Osteoblast (primary cell): ENCODE results near the gene CSRNP2. TPM values are rescaled to one million over a fixed set of nuclear protein-coding genes. Genes with fewer than 3 reads are reported as not detected.
"Not testable (repeated sequence)": the region's sequence is repeated elsewhere in the genome, so short reads cannot be mapped to it uniquely, and the experiment has no call there.

Source experiments
- DNase-seq: peaks from one replicate; pipeline ENCODE4 v3.0.0; 2011; ENCODE audit warnings: low spot score, mixed read lengths; ENCODE audit not compliant: insufficient read length; ENCODE audit errors: missing footprints
- H2AFZ ChIP-seq: 2 replicates; pipeline ENCODE4 v1.6.0; 2011; ENCODE audit warnings: mild to moderate bottlenecking, low read length
- H3K27ac ChIP-seq: 2 replicates; pipeline ENCODE4 v1.5.1; 2011; ENCODE audit warnings: mild to moderate bottlenecking, low read depth, low read length, moderate library complexity
- H3K27me3 ChIP-seq: 2 replicates; pipeline ENCODE4 v1.6.0; 2012; ENCODE audit warnings: mild to moderate bottlenecking, control low read depth, inconsistent platforms, low read length, moderate library complexity; ENCODE audit not compliant: insufficient read depth
- H3K36me3 ChIP-seq: 2 replicates; pipeline ENCODE4 v1.5.1; 2011; ENCODE audit warnings: mild to moderate bottlenecking, low read length, control low read depth, moderate library complexity; ENCODE audit not compliant: insufficient read depth
- H3K4me1 ChIP-seq: 2 replicates; pipeline ENCODE4 v1.5.1; 2011; ENCODE audit warnings: mild to moderate bottlenecking, low read length, control low read depth, moderate library complexity; ENCODE audit not compliant: insufficient read depth
- H3K4me2 ChIP-seq: 2 replicates; pipeline ENCODE4 v1.6.0; 2011; ENCODE audit warnings: mild to moderate bottlenecking, low read length; ENCODE audit not compliant: insufficient read depth
- H3K4me3 ChIP-seq: fragments of 200-600 bp; sonication (generic); 3 replicates; pipeline ENCODE4 v1.5.1; 2012; ENCODE audit warnings: mild to moderate bottlenecking, low read length, inconsistent platforms; ENCODE audit not compliant: insufficient read depth
- H3K79me2 ChIP-seq: 2 replicates; pipeline ENCODE4 v1.6.0; 2012; ENCODE audit warnings: mild to moderate bottlenecking, low read length, control low read depth, inconsistent platforms; ENCODE audit not compliant: insufficient read depth
- H3K9me3 ChIP-seq: 2 replicates; pipeline ENCODE4 v1.5.1; 2011; ENCODE audit warnings: low read depth, low read length, control low read depth
- H4K20me1 ChIP-seq: 2 replicates; pipeline ENCODE4 v1.6.0; 2012; ENCODE audit warnings: mild to moderate bottlenecking, low read length, control low read depth; ENCODE audit not compliant: insufficient read depth
- total RNA-seq: library from RNA; depleted of rRNA; stranded (reverse); fragments of >200 nt; gene quantifications from 2 replicates; pipeline ENCODE4 v1.2.3, GENCODE V29; 2012
- TF ChIP-seq, protein P1 (sequence below): IDR thresholded peaks from 2 replicates; pipeline ENCODE4 v1.5.1; 2011; ENCODE audit warnings: mild to moderate bottlenecking, low read depth, low read length, moderate library complexity; ENCODE audit errors: extremely low read depth

Gene CSRNP2
- total RNA-seq, 1 donor: 30.0 TPM

DNA sequence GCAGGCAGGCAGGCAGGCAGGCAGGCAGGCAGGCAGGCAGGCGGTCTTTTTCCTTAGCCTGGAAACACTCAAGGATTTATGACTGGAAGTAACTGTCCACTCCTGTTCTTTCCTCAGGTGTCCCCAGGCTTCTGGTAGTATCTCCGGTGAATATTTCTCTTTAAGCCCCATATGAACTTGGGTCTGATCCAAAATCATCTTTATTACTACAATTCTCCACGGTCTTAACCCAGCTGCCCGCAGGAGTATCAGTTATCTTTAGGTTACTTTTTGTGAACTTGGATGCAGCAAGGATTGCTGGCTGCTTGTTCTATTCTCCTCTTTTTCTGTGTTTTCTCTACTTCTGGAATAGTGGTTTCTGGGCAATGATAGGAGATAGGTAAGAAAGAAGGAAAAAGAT lies 3.3 kb downstream of the CSRNP2 start:
- Histone ChIP-seq H3K9me3 (no peaks in the 10 kb centered on the region), H3K4me2 (no peak overlapping the region), H3K79me2 (peaks cover 73% of the 10 kb centered on the region), H3K4me3 (no peak overlapping the region), H2AFZ (no peak overlapping the region), H4K20me1 (peaks cover 50% of the 10 kb centered on the region), H3K27ac (no peak overlapping the region), H3K27me3 (no peaks in the 10 kb centered on the region), H3K4me1 (peaks cover 18% of the 10 kb centered on the region), H3K36me3 (peaks cover 8% of the 10 kb centered on the region)
- DNase-seq: peak; percentile 30
- TF ChIP-seq, protein P1, sequence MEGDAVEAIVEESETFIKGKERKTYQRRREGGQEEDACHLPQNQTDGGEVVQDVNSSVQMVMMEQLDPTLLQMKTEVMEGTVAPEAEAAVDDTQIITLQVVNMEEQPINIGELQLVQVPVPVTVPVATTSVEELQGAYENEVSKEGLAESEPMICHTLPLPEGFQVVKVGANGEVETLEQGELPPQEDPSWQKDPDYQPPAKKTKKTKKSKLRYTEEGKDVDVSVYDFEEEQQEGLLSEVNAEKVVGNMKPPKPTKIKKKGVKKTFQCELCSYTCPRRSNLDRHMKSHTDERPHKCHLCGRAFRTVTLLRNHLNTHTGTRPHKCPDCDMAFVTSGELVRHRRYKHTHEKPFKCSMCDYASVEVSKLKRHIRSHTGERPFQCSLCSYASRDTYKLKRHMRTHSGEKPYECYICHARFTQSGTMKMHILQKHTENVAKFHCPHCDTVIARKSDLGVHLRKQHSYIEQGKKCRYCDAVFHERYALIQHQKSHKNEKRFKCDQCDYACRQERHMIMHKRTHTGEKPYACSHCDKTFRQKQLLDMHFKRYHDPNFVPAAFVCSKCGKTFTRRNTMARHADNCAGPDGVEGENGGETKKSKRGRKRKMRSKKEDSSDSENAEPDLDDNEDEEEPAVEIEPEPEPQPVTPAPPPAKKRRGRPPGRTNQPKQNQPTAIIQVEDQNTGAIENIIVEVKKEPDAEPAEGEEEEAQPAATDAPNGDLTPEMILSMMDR: no peak

DNA sequence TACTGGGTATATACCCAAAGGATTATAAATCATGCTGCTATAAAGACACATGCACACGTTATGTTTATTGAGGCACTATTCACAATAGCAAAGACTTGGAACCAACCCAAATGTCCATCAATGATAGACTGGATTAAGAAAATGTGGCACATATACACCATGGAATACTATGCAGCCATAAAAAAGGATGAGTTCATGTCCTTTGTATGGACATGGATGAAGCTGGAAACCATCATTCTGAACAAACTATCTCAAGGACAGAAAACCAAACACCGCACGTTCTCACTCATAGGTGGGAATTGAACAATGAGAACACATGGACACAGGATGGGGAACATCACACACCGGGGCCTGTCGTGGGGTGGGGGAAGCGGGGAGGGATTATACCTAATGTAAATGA lies 4.5 kb downstream of the CSRNP2 start:
- not testable (repeated sequence) for H3K4me2 ChIP-seq, H3K27me3 ChIP-seq, H3K4me3 ChIP-seq, H3K9me3 ChIP-seq, H2AFZ ChIP-seq, DNase-seq, H3K27ac ChIP-seq
- H3K4me1 ChIP-seq: peaks cover 18% of the 10 kb centered on the region
- H3K79me2 ChIP-seq: peaks cover 81% of the 10 kb centered on the region
- peaks cover 12% of the 10 kb centered on the region for H3K36me3 ChIP-seq
- peaks cover 53% of the 10 kb centered on the region for H4K20me1 ChIP-seq

DNA sequence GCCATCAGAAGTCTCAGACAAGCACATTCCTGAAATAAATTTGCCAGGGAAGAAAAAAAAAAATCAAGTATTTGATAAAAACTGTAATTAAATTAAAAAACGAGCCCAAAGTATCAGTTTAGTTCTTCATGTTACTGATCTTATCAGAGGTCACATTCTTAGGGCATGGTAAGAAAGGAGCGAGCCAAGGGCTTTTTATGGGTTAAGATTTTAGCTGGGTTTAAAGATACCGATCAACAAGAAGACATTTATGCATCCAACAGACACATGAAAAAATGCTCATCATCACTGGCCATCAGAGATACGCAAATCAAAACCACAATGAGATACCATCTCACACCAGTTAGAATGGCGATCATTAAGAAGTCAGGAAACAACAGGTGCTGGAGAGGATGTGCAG lies 5.0 kb downstream of the CSRNP2 start:
- H3K9me3 ChIP-seq, DNase-seq, H2AFZ ChIP-seq, H3K4me3 ChIP-seq, H3K27ac ChIP-seq, H3K27me3 ChIP-seq: not testable (repeated sequence)
- Histone ChIP-seq H3K4me2 (peak overlapping the region; percentile 36), H4K20me1 (peaks cover 53% of the 10 kb centered on the region), H3K79me2 (peaks cover 83% of the 10 kb centered on the region), H3K36me3 (peaks cover 18% of the 10 kb centered on the region), H3K4me1 (peaks cover 18% of the 10 kb centered on the region)

DNA sequence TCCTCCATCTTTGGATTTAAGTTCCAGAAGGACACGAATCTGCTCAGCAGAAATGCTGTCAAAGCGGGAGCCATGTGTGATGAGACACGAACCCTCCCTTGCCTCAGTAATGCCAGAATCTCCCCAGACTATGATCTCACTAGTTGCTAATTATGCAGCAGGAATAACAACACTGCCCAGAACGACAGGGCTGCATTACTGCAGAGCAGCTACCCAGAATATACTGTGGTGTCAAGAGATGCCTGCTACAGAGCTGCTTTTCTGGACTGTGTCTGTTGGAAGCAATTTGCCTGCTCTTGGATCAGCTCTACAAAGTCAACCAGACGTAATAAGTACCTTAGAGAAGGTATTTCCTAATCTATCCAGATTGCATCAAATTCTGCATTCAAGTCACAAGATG lies 5.5 kb downstream of the CSRNP2 start:
- H3K4me2 ChIP-seq: peak overlapping the region; percentile 36

More for the DNA sequence above, 5.5 kb downstream of the CSRNP2 start:
- Histone ChIP-seq H3K79me2 (peaks cover 80% of the 10 kb centered on the region), H2AFZ (no peak overlapping the region), H3K4me1 (peaks cover 18% of the 10 kb centered on the region), H3K27ac (no peak overlapping the region), H3K36me3 (peaks cover 22% of the 10 kb centered on the region), H3K27me3 (no peaks in the 10 kb centered on the region), H4K20me1 (peaks cover 53% of the 10 kb centered on the region), H3K4me3 (no peak overlapping the region), H3K9me3 (no peaks in the 10 kb centered on the region)
- DNase-seq: peak; percentile 87
- TF ChIP-seq, protein P1: no peak
